ENCODE measurements around the gene SRP14. TPM values are rescaled to one million over a fixed set of nuclear protein-coding genes. Genes with fewer than 3 reads are reported as not detected.

SRP14 gene
- total RNA-seq, 1 experiment from 2014 or later: 168 TPM

DNA sequence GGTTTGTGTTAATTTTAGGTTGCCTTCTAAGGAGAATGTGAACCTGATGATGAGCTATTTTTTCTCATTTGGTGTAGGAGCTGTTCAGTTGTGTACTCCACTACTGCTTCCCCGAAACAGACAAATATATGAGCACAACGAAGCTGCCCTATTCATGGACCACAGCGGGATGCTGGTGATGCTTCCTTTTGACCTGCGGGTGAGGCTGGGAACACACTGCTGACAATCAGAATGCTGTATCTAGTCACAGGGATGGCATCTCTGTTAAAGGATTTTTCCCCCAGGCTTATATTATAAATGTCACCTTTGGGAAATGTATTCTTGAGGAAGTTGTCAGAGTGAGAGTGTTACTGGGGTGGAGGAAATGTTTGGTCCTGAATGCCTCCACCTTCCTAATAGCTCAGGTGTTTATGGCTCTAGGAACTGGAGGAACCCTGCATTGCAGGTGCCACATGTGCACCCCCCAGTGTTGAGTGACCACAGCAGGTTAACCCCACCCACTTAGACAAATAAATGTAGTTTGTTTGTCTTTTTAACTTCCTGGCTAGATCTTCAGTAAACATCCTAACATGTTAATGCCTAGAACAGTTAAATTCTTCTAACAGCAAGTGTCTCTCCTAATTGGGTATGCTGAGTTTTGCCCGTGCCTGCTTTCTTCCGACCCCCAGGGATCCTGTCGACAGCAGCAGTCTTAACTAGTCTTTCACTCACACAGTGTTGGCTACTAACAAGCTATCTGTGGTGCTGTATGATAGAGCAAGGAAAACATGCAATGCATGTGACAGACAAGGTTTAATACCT lies 35.7 kb downstream of the SRP14 start (continued):
- TF ChIP-seq, protein P1, sequence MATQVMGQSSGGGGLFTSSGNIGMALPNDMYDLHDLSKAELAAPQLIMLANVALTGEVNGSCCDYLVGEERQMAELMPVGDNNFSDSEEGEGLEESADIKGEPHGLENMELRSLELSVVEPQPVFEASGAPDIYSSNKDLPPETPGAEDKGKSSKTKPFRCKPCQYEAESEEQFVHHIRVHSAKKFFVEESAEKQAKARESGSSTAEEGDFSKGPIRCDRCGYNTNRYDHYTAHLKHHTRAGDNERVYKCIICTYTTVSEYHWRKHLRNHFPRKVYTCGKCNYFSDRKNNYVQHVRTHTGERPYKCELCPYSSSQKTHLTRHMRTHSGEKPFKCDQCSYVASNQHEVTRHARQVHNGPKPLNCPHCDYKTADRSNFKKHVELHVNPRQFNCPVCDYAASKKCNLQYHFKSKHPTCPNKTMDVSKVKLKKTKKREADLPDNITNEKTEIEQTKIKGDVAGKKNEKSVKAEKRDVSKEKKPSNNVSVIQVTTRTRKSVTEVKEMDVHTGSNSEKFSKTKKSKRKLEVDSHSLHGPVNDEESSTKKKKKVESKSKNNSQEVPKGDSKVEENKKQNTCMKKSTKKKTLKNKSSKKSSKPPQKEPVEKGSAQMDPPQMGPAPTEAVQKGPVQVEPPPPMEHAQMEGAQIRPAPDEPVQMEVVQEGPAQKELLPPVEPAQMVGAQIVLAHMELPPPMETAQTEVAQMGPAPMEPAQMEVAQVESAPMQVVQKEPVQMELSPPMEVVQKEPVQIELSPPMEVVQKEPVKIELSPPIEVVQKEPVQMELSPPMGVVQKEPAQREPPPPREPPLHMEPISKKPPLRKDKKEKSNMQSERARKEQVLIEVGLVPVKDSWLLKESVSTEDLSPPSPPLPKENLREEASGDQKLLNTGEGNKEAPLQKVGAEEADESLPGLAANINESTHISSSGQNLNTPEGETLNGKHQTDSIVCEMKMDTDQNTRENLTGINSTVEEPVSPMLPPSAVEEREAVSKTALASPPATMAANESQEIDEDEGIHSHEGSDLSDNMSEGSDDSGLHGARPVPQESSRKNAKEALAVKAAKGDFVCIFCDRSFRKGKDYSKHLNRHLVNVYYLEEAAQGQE (IDR thresholded peaks at IDR 0.05; ENCODE audit: low read depth): no peak
- TF ChIP-seq, protein P2, sequence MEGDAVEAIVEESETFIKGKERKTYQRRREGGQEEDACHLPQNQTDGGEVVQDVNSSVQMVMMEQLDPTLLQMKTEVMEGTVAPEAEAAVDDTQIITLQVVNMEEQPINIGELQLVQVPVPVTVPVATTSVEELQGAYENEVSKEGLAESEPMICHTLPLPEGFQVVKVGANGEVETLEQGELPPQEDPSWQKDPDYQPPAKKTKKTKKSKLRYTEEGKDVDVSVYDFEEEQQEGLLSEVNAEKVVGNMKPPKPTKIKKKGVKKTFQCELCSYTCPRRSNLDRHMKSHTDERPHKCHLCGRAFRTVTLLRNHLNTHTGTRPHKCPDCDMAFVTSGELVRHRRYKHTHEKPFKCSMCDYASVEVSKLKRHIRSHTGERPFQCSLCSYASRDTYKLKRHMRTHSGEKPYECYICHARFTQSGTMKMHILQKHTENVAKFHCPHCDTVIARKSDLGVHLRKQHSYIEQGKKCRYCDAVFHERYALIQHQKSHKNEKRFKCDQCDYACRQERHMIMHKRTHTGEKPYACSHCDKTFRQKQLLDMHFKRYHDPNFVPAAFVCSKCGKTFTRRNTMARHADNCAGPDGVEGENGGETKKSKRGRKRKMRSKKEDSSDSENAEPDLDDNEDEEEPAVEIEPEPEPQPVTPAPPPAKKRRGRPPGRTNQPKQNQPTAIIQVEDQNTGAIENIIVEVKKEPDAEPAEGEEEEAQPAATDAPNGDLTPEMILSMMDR (IDR thresholded peaks at IDR 0.05 in 2 of 3, conservative IDR thresholded peaks at IDR 0.05 in 1 of 3; ENCODE audit: borderline replicate concordance in 1 of 3, insufficient read depth in 1 of 3, low read depth in 2 of 3, low read length in 2 of 3): no peak
- TF ChIP-seq YY1 (IDR thresholded peaks at IDR 0.05; ENCODE audit: extremely low read depth, insufficient replicate concordance, low read depth, low read length): no peak

DNA sequence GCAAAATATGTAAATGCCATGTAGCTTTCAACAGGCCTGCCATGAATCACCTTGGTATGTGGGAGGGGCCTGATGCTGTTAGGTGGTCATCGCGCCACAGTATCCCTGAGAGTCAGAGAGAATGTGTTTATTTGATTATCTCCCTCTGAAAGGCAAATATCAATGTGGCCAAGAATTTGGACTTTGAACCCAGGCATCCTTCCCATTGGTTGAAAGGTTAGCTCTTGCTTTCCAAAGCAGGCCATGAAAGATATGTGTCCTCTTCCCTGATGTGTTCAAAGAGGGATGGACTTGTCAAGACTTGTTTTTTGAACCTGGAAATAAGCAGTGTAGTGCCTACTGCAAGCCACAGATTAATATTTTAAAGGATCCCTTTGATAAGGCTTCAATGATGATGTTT lies 36.7 kb downstream of the SRP14 start:
- ChIA-PET POLR2A (no interaction called here), CTCF (interaction anchor here (0.8 kb wide), 1 partner anchor 114 kb away, joined by 3 read pairs; no protein-coding TSS in a partner anchor), RAD21 (ENCODE audit: low non-redundant PET in 1 of 2, low total read pairs in 2 of 2, uncharacterized antibody in 2 of 2, unreplicated experiment in 2 of 2) (no interaction called here)
- Histone ChIP-seq H3K36me3 (ENCODE audit: control insufficient read depth in 1 of 2, insufficient read depth in 2 of 2, low read length in 2 of 2) (peaks cover 17 to 36% of the 10 kb centered on the region in 2 experiments; a peak in 3 of 4 replicates), H3K27ac (ENCODE audit: low read depth, low read length) (no peak overlapping the region), H3K4me3 (replicated peaks in 1 of 2; ENCODE audit: low read depth in 1 of 2, low read length in 2 of 2) (no peak overlapping the region), H3K9me2 (ENCODE audit: insufficient read depth) (no peaks in the 10 kb centered on the region), H3K9me3 (ENCODE audit: control insufficient read depth in 1 of 2, insufficient read depth in 1 of 2, low read depth in 1 of 2, low read length in 2 of 2) (no peaks in the 10 kb centered on the region), H3K79me2 (ENCODE audit: insufficient read depth, low read length) (no peaks in the 10 kb centered on the region), H3K4me1 (ENCODE audit: control insufficient read depth in 1 of 2, insufficient read depth in 2 of 2, low read length in 2 of 2) (peaks cover 3% of the 10 kb centered on the region in 2 experiments; a peak in 2 of 4 replicates), H2AFZ (ENCODE audit: low read depth, low read length, poor library complexity, severe bottlenecking) (no peak overlapping the region), H3K4me2 (ENCODE audit: low read length) (no peak overlapping the region), H4K20me1 (ENCODE audit: insufficient read depth) (no peaks in the 10 kb centered on the region), H3K9ac (ENCODE audit: low read length) (no peak overlapping the region), H3K27me3 (ENCODE audit: insufficient read depth, low read length) (no peaks in the 10 kb centered on the region)
- ATAC-seq (no peak), DNase-seq (ENCODE audit: low read depth, low spot score) (no peak)
- TF ChIP-seq, protein P3, sequence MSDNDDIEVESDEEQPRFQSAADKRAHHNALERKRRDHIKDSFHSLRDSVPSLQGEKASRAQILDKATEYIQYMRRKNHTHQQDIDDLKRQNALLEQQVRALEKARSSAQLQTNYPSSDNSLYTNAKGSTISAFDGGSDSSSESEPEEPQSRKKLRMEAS (IDR thresholded peaks at IDR 0.05): no peak
- TF ChIP-seq, protein P4, sequence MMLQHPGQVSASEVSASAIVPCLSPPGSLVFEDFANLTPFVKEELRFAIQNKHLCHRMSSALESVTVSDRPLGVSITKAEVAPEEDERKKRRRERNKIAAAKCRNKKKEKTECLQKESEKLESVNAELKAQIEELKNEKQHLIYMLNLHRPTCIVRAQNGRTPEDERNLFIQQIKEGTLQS (IDR thresholded peaks at IDR 0.05): no peak
- TF ChIP-seq POLR2AphosphoS5 (IDR thresholded peaks at IDR 0.05; ENCODE audit: low read depth, low read length) (no peak), EZH2phosphoT487 (IDR thresholded peaks at IDR 0.05; ENCODE audit: borderline replicate concordance) (no peak), ZFX (IDR thresholded peaks at IDR 0.05) (no peak), TCF7L2 (IDR thresholded peaks at IDR 0.05; ENCODE audit: borderline replicate concordance, extremely low read depth, insufficient read depth, insufficient read length) (no peak), JUND (IDR thresholded peaks at IDR 0.05) (no peak), CEBPB (IDR thresholded peaks at IDR 0.05; ENCODE audit: low read depth) (no peak), CBX3 (IDR thresholded peaks at IDR 0.05; ENCODE audit: low read depth) (no peak), ELF1 (IDR thresholded peaks at IDR 0.05; ENCODE audit: borderline replicate concordance, low read depth) (no peak), SRF (IDR thresholded peaks at IDR 0.05; ENCODE audit: low read depth) (no peak)
- TF ChIP-seq, protein P1 (IDR thresholded peaks at IDR 0.05; ENCODE audit: low read depth): no peak
- BruUV-seq (replicated peaks): no TSS peak
- intact Hi-C loops (cut with micrococcal nuclease): no loop called here
